Large intestine (tissue), 3 donors: ENCODE data around the gene ZNF407. TPM values are rescaled to one million over a fixed set of nuclear protein-coding genes. Genes with fewer than 3 reads are reported as not detected.

Source experiments
- DNase-seq, 2 donors: peaks; one replicate each; pipeline versions ENCODE4 v3.0.0 to v3.0.0-alpha.2; 2013
- H3K27ac ChIP-seq: one replicate; pipeline ENCODE4 v1.5.1; 2013; ENCODE audit warnings: low read length
- H3K27me3 ChIP-seq: 2 replicates; pipeline ENCODE4 v1.6.1; 2013; ENCODE audit warnings: low read length; ENCODE audit not compliant: control insufficient read depth, insufficient read depth
- H3K36me3 ChIP-seq: 2 replicates; pipeline ENCODE4 v1.6.1; 2013; ENCODE audit warnings: low read length; ENCODE audit not compliant: control insufficient read depth, insufficient read depth
- H3K4me1 ChIP-seq: one replicate; pipeline ENCODE4 v1.6.1; 2013; ENCODE audit warnings: low read length; ENCODE audit not compliant: control insufficient read depth, insufficient read depth
- H3K4me3 ChIP-seq: one replicate; pipeline ENCODE4 v1.5.1; 2013; ENCODE audit warnings: low read length
- H3K9me3 ChIP-seq: one replicate; pipeline ENCODE4 v1.6.1; 2013; ENCODE audit warnings: mild to moderate bottlenecking, low read depth, low read length, moderate library complexity; ENCODE audit not compliant: control insufficient read depth
- WGBS: methylation state at CpG from one replicate; pipeline ENCODE4 v1.1.5; 2013; ENCODE audit warnings: low lambda C conversion rate; ENCODE audit not compliant: insufficient coverage; 5-methylcytosine and 5-hydroxymethylcytosine counted together
- polyA plus RNA-seq: library from polyadenylated mRNA; unstranded; fragments of 120-200 nt; gene quantifications from one replicate; pipeline ENCODE4 v1.2.1, GENCODE V29; 2013

Gene ZNF407
- polyA plus RNA-seq, 1 donor: 6.6 TPM

- Histone ChIP-seq H3K4me3 (no peak overlapping the region), H3K4me1 (no peaks in the 10 kb centered on the region), H3K36me3 (no peaks in the 10 kb centered on the region), H3K9me3 (no peaks in the 10 kb centered on the region), H3K27me3 (no peaks in the 10 kb centered on the region), H3K27ac (no peak overlapping the region)
- no peak for DNase-seq
- WGBS: no CpG with 5 or more reads among the region's 1 CpG
Measured at GRCh38 chr18:74694436-74694835, 96.8 kb downstream of the ZNF407 start.

- H3K27ac ChIP-seq: no peak overlapping the region
- H3K4me1 ChIP-seq: no peaks in the 10 kb centered on the region
- no peaks in the 10 kb centered on the region for H3K36me3 ChIP-seq
- no peak for DNase-seq
- WGBS: 97% methylated on average over 4 of the region's 5 CpGs
- no peak overlapping the region for H3K4me3 ChIP-seq
- H3K27me3 ChIP-seq: no peaks in the 10 kb centered on the region
- no peaks in the 10 kb centered on the region for H3K9me3 ChIP-seq
Measured at GRCh38 chr18:74695170-74695569, 97.5 kb downstream of the ZNF407 start.

GRCh38 chr18:74698881-74699280 is 101.2 kb downstream of the ZNF407 start:
- 93% methylated on average over 3 of the region's 4 CpGs for WGBS
- no peaks in the 10 kb centered on the region for H3K4me1 ChIP-seq

GRCh38 chr18:74699455-74699854 is 101.8 kb downstream of the ZNF407 start:
- no peak overlapping the region for H3K27ac ChIP-seq

More at GRCh38 chr18:74698881-74699280, 101.2 kb downstream of the ZNF407 start:
- DNase-seq: no peak
- Histone ChIP-seq H3K36me3 (no peaks in the 10 kb centered on the region), H3K27me3 (no peaks in the 10 kb centered on the region), H3K27ac (no peak overlapping the region), H3K9me3 (no peaks in the 10 kb centered on the region), H3K4me3 (no peak overlapping the region)

GRCh38 chr18:74702950-74703349 is 105.3 kb downstream of the ZNF407 start:
- no CpG with 5 or more reads among the region's 3 CpGs for WGBS

More at GRCh38 chr18:74699455-74699854, 101.8 kb downstream of the ZNF407 start:
- WGBS: 100% methylated on average over 1 of the region's 3 CpGs
- H3K4me1 ChIP-seq: no peaks in the 10 kb centered on the region
- no peak overlapping the region for H3K4me3 ChIP-seq
- H3K9me3 ChIP-seq: no peaks in the 10 kb centered on the region
- no peak for DNase-seq
- no peaks in the 10 kb centered on the region for H3K36me3 ChIP-seq
- H3K27me3 ChIP-seq: no peaks in the 10 kb centered on the region

GRCh38 chr18:74708169-74708568 is 110.5 kb downstream of the ZNF407 start:
- Histone ChIP-seq H3K9me3 (no peaks in the 10 kb centered on the region), H3K27ac (no peak overlapping the region), H3K4me1 (peaks cover 7% of the 10 kb centered on the region), H3K4me3 (no peak overlapping the region), H3K27me3 (no peaks in the 10 kb centered on the region), H3K36me3 (no peaks in the 10 kb centered on the region)
- DNase-seq: no peak

More at GRCh38 chr18:74702950-74703349, 105.3 kb downstream of the ZNF407 start:
- no peak for DNase-seq
- Histone ChIP-seq H3K36me3 (no peaks in the 10 kb centered on the region), H3K9me3 (no peaks in the 10 kb centered on the region), H3K27ac (no peak overlapping the region), H3K4me3 (no peak overlapping the region), H3K27me3 (no peaks in the 10 kb centered on the region), H3K4me1 (peaks cover 7% of the 10 kb centered on the region)

- H3K9me3 ChIP-seq: no peaks in the 10 kb centered on the region
- H3K27ac ChIP-seq: no peak overlapping the region
- peaks cover 7% of the 10 kb centered on the region for H3K4me1 ChIP-seq
- no peak overlapping the region for H3K4me3 ChIP-seq
- no peaks in the 10 kb centered on the region for H3K27me3 ChIP-seq
- no peaks in the 10 kb centered on the region for H3K36me3 ChIP-seq
- no CpG with 5 or more reads among the region's 3 CpGs for WGBS
- DNase-seq: no peak
Measured at GRCh38 chr18:74709452-74709851, 111.8 kb downstream of the ZNF407 start.

GRCh38 chr18:74714120-74714519 is 116.5 kb downstream of the ZNF407 start:
- H3K4me3 ChIP-seq: no peak overlapping the region
- WGBS: 100% methylated on average over 1 of the region's 1 CpG
- no peak overlapping the region for H3K27ac ChIP-seq
- H3K27me3 ChIP-seq: no peaks in the 10 kb centered on the region
- H3K36me3 ChIP-seq: no peaks in the 10 kb centered on the region
- H3K4me1 ChIP-seq: no peaks in the 10 kb centered on the region
- DNase-seq: no peak
- H3K9me3 ChIP-seq: no peaks in the 10 kb centered on the region

GRCh38 chr18:74714791-74715190 is 117.1 kb downstream of the ZNF407 start:
- WGBS: no CpG with 5 or more reads among the region's 6 CpGs
- no peaks in the 10 kb centered on the region for H3K27me3 ChIP-seq
- H3K4me3 ChIP-seq: no peak overlapping the region
- H3K36me3 ChIP-seq: no peaks in the 10 kb centered on the region
- no peaks in the 10 kb centered on the region for H3K4me1 ChIP-seq
- no peaks in the 10 kb centered on the region for H3K9me3 ChIP-seq
- no peak for DNase-seq
- H3K27ac ChIP-seq: no peak overlapping the region

GRCh38 chr18:74715306-74715705 is 117.6 kb downstream of the ZNF407 start:
- no peaks in the 10 kb centered on the region for H3K36me3 ChIP-seq
- 100% methylated on average over 1 of the region's 7 CpGs for WGBS
- no peak for DNase-seq
- no peaks in the 10 kb centered on the region for H3K4me1 ChIP-seq
- no peak overlapping the region for H3K27ac ChIP-seq
- H3K27me3 ChIP-seq: no peaks in the 10 kb centered on the region
- H3K9me3 ChIP-seq: no peaks in the 10 kb centered on the region
- H3K4me3 ChIP-seq: no peak overlapping the region

- 0% methylated on average over 1 of the region's 5 CpGs for WGBS
- Histone ChIP-seq H3K9me3 (no peaks in the 10 kb centered on the region), H3K4me3 (no peak overlapping the region), H3K27me3 (no peaks in the 10 kb centered on the region), H3K36me3 (no peaks in the 10 kb centered on the region), H3K27ac (no peak overlapping the region), H3K4me1 (no peaks in the 10 kb centered on the region)
- peak in 1 of 2 donors; percentile 46 for DNase-seq
Measured at GRCh38 chr18:74715865-74716712, 118.4 kb downstream of the ZNF407 start.
